Hepatocyte (in vitro differentiated cells): ENCODE measurements around the gene ZMIZ1. TPM values are rescaled to one million over a fixed set of nuclear protein-coding genes. Genes with fewer than 3 reads are reported as not detected.

ENCODE experiments used
- DNase-seq: peaks from one replicate; pipeline ENCODE4 v3.0.0-alpha.2; 2016; ENCODE audit warnings: low spot score
- H2AFZ ChIP-seq: fragments of 200-600 bp; sonication (generic); 2 replicates; pipeline ENCODE4 v1.6.0; 2016; ENCODE audit warnings: antibody characterized with exemption, mild to moderate bottlenecking
- H3K27ac ChIP-seq: fragments of 200-600 bp; sonication (generic); 2 replicates; pipeline ENCODE4 v1.5.1; 2016; ENCODE audit warnings: mild to moderate bottlenecking
- H3K27me3 ChIP-seq: fragments of 200-600 bp; sonication (generic); 2 replicates; pipeline ENCODE4 v1.6.1; 2016
- H3K36me3 ChIP-seq: fragments of 200-600 bp; sonication (generic); replicated peaks from 2 replicates; pipeline ENCODE4 v1.5.1; 2016; ENCODE audit warnings: low read depth; ENCODE audit not compliant: insufficient read depth
- H3K4me1 ChIP-seq: fragments of 200-600 bp; sonication (generic); 2 replicates; pipeline ENCODE4 v1.5.1; 2016; ENCODE audit warnings: mild to moderate bottlenecking, moderate library complexity; ENCODE audit not compliant: insufficient read depth
- H3K4me2 ChIP-seq: fragments of 200-600 bp; sonication (generic); 2 replicates; pipeline ENCODE4 v1.6.0; 2016
- H3K4me3 ChIP-seq: fragments of 200-600 bp; sonication (generic); 2 replicates; pipeline ENCODE4 v1.5.1; 2016; ENCODE audit warnings: mild to moderate bottlenecking
- H3K79me2 ChIP-seq: fragments of 200-600 bp; sonication (generic); 2 replicates; pipeline ENCODE4 v1.6.0; 2017; ENCODE audit warnings: mild to moderate bottlenecking
- H3K9me2 ChIP-seq: fragments of 200-600 bp; sonication (generic); replicated peaks from 2 replicates; pipeline ENCODE4 v1.6.0; 2017; ENCODE audit warnings: mild to moderate bottlenecking; ENCODE audit not compliant: insufficient read depth
- H3K9me3 ChIP-seq: fragments of 200-600 bp; sonication (generic); 2 replicates; pipeline ENCODE4 v1.5.1; 2016; ENCODE audit warnings: low read depth, mild to moderate bottlenecking
- H4K20me1 ChIP-seq: fragments of 200-600 bp; sonication (generic); 2 replicates; pipeline ENCODE4 v1.6.0; 2016; ENCODE audit warnings: mild to moderate bottlenecking; ENCODE audit not compliant: insufficient read depth, poor library complexity, severe bottlenecking
- CTCF ChIP-seq: fragments of 200-600 bp; sonication (generic); IDR thresholded peaks from 2 replicates; pipeline ENCODE4 v1.5.1; 2016; ENCODE audit warnings: antibody characterized with exemption, mild to moderate bottlenecking; ENCODE audit not compliant: poor library complexity
- EZH2 ChIP-seq: fragments of 200-600 bp; sonication (generic); IDR thresholded peaks from 2 replicates; pipeline ENCODE4 v1.6.1; 2016; ENCODE audit warnings: antibody characterized with exemption, mild to moderate bottlenecking, borderline replicate concordance
- EZH2phosphoT487 ChIP-seq: fragments of 200-600 bp; sonication (generic); IDR thresholded peaks from one replicate; pipeline ENCODE4 v1.6.1; 2018; ENCODE audit warnings: antibody characterized with exemption, mild to moderate bottlenecking, low read depth, moderate library complexity; ENCODE audit not compliant: unreplicated experiment, severe bottlenecking
- WGBS: methylation state at CpG from one replicate; pipeline ENCODE4 v1.1.6; 2016; ENCODE audit warnings: low lambda C conversion rate; ENCODE audit errors: missing lambda C conversion rate; 5-methylcytosine and 5-hydroxymethylcytosine counted together
- polyA plus RNA-seq: library from polyadenylated mRNA; unstranded; fragments of >200 nt; fragmentation: Nextera tagmentation; extraction: Ambion mirVana; gene quantifications from 2 replicates; pipeline ENCODE4 v1.2.1, GENCODE V29; 2016
- total RNA-seq: library from RNA; depleted of rRNA; stranded (reverse); fragments of >200 nt; gene quantifications from 2 replicates; pipeline ENCODE4 v1.2.3, GENCODE V29; 2014

ZMIZ1 gene
- total and polyA plus RNA-seq, 2 experiments from 2014 or later, result 30.9 to 32.4 TPM

- H3K4me2 ChIP-seq, result no peak overlapping the region
- H3K79me2 ChIP-seq, result peaks cover 23% of the 10 kb centered on the region
- no peak overlapping the region for H3K27ac ChIP-seq
- 88% methylated on average over 9 of the region's 9 CpGs for whole genome bisulfite sequencing
- no peak overlapping the region for H3K4me3 ChIP-seq
- no peaks in the 10 kb centered on the region for H3K9me3 ChIP-seq
- no peaks in the 10 kb centered on the region for H3K36me3 ChIP-seq
- no peaks in the 10 kb centered on the region for H3K27me3 ChIP-seq
- no peak for TF ChIP-seq CTCF
- TF ChIP-seq EZH2phosphoT487, result no peak
- TF ChIP-seq EZH2, result no peak
- H4K20me1 ChIP-seq, result peaks cover 57% of the 10 kb centered on the region
- peaks cover 29% of the 10 kb centered on the region for H3K4me1 ChIP-seq
- no peak overlapping the region for H2AFZ ChIP-seq
- DNase-seq, result no peak
- no peaks in the 10 kb centered on the region for H3K9me2 ChIP-seq
Observed at GRCh38 chr10:79236433-79236765, 167.6 kb downstream of the ZMIZ1 start.

- H4K20me1 ChIP-seq, result peaks cover 65% of the 10 kb centered on the region
- H3K4me2 ChIP-seq, result no peak overlapping the region
- H3K9me2 ChIP-seq, result no peaks in the 10 kb centered on the region
- H2AFZ ChIP-seq, result no peak overlapping the region
- no peak overlapping the region for H3K4me3 ChIP-seq
- peaks cover 40% of the 10 kb centered on the region for H3K4me1 ChIP-seq
- no peak for DNase-seq
- WGBS, result 61% methylated on average over 10 of the region's 12 CpGs
- no peaks in the 10 kb centered on the region for H3K27me3 ChIP-seq
- TF ChIP-seq CTCF, result no peak
- TF ChIP-seq EZH2, result no peak
- TF ChIP-seq EZH2phosphoT487, result no peak
- H3K27ac ChIP-seq, result peak overlapping the region; percentile 57
- no peaks in the 10 kb centered on the region for H3K9me3 ChIP-seq
- no peaks in the 10 kb centered on the region for H3K36me3 ChIP-seq
- peaks cover 28% of the 10 kb centered on the region for H3K79me2 ChIP-seq
Observed at GRCh38 chr10:79237454-79238157, 168.8 kb downstream of the ZMIZ1 start.

- TF ChIP-seq EZH2phosphoT487 (no peak), CTCF (no peak), EZH2 (no peak)
- no peak for DNase-seq
- 61% methylated on average over 6 of the region's 6 CpGs for WGBS
- H3K9me3 ChIP-seq, result no peaks in the 10 kb centered on the region
- H4K20me1 ChIP-seq, result peaks cover 67% of the 10 kb centered on the region
- H3K9me2 ChIP-seq, result no peaks in the 10 kb centered on the region
- no peak overlapping the region for H3K4me2 ChIP-seq
- H3K36me3 ChIP-seq, result no peaks in the 10 kb centered on the region
- H3K27me3 ChIP-seq, result no peaks in the 10 kb centered on the region
- no peak overlapping the region for H2AFZ ChIP-seq
- H3K4me1 ChIP-seq, result peaks cover 40% of the 10 kb centered on the region
- peaks cover 28% of the 10 kb centered on the region for H3K79me2 ChIP-seq
- H3K4me3 ChIP-seq, result no peak overlapping the region
- H3K27ac ChIP-seq, result peak overlapping the region; percentile 57
Observed at GRCh38 chr10:79238158-79238520, 169.4 kb downstream of the ZMIZ1 start.

GRCh38 chr10:79238606-79239005 lies 169.8 kb downstream of the ZMIZ1 start:
- TF ChIP-seq EZH2phosphoT487, result no peak
- TF ChIP-seq CTCF, result no peak
- no peak for TF ChIP-seq EZH2
- Histone ChIP-seq H3K4me2 (no peak overlapping the region), H3K4me3 (no peak overlapping the region), H3K4me1 (peaks cover 40% of the 10 kb centered on the region), H3K27ac (peak overlapping the region; percentile 57), H3K9me2 (no peaks in the 10 kb centered on the region), H2AFZ (no peak overlapping the region), H3K27me3 (no peaks in the 10 kb centered on the region), H4K20me1 (peaks cover 68% of the 10 kb centered on the region), H3K36me3 (no peaks in the 10 kb centered on the region), H3K9me3 (no peaks in the 10 kb centered on the region), H3K79me2 (peaks cover 30% of the 10 kb centered on the region)
- WGBS, result 46% methylated on average over 2 of the region's 2 CpGs
- DNase-seq, result no peak
